Inferior parietal cortex (tissue), 1 donor: Measurements from ENCODE around the gene CTNNBL1.

Source experiments
- DNase-seq: peaks from one replicate; pipeline ENCODE4 v3.0.0-alpha.2; 2016; ENCODE audit errors: extremely low spot score

The CTNNBL1 gene

DNA sequence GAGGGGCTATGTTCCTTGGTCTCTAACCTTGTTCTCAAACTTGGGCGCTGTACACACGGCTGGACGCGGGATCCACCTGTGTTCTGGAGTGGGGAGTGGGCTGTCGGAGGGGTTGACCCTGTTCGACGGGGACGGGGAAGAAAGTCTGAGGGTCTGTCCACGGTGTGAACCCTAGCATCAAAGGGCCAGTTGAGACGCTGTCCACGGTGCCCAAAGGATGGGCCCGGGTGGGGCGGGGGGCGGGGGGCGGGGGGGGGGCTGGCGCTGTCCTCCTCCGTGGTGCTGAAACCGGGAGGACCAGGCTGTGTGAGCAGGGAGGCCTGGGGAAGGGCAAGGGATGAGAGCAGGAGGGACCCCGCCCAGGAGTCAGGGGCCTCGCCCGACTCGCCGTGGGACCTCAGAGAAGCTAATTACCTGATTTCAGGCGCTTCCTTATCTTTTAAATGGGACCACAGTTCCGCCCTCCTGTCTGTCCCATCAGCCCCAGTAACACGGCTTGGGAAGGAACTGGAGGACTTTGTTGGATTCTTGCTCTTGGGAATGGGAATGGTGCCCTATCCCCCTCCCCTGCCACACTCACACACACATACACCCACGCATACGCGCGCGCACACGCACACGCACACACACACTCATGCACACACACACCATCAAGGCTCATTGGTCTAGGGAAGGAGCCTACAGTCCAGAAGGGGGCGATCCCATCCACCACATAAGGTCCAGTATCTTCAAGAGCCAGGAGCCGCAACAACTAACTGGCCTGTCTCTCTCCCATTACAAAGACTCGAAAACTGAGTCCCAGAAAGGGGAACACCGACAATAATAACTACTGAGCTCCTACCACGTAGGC, 208.0 kb downstream of the CTNNBL1 start:
- DNase-seq, result peak; percentile 38

DNA sequence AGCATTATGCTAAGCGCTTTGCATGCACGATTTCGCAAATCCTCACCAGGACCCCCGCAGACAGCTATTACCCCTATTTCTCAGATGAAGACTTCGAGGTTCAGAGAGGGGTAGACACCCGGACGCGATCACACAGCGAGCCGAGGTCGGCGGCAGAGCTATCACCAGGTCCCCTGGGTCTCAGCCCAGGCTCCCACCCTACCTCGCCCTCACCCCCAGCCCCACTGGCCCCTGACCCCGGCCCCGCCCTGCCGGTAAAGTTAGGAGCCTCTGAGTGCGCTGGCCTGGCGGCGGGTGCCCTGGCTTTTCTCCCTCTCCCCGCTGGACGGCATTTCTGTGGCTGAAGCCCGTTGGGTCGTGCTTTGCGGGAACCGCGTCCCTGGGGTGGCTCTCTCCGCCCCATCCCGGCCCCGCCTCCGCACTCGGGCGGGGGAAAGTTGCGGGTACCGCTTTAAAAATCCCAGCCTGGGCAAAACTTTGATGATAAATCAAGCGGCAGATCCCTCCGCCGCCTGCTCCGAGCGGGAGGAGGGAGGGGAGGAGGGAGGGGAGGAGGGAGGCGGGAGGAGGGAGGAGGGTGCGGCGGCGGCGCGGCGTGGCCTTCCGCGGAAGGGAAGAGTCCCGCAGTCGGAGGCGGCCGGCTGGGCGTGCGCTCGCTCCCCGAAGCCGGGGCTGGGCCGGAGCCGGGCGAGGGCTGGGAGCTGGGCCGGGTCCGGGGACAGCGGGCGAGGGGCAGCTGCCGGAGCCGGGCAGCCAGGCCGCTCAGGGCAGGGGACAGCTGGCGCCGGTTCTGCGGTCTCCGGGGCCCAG, 208.9 kb downstream of the CTNNBL1 start, which contains the start of gene VSTM2L:
Gene VSTM2L, plus strand, starts transcription at position 624 of the 810 bp plus-strand sequence. CDS start 224 bp downstream, outside the sequence.
- DNase-seq, result no peak

DNA sequence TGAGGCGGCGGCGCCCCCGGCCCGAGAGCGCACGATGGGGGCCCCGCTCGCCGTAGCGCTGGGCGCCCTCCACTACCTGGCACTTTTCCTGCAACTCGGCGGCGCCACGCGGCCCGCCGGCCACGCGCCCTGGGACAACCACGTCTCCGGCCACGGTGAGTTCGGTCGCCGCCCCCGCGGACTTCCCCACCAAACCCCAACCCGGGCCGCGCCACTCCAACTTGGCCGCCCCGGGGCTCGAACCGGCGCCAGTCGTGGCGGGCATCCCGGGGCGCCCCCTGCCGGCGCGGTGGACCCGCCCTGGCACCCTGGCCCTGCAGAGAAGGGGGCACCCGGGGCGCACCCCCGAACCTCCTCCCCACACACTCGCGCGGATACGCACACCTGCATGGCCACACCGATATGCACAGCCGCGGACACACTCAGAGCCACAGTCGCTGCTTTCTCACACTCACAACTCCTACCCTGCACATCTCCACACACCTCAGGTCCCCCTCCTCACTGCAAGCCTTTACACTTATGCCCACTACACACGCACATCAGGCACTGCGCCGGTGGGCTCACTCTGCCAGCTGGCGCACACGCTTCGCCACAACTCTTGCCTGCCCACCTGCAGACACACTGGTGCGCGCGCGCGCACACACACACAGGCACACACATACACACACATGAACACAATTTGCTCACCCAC, 209.6 kb downstream of the CTNNBL1 start:
- no peak for DNase-seq

DNA sequence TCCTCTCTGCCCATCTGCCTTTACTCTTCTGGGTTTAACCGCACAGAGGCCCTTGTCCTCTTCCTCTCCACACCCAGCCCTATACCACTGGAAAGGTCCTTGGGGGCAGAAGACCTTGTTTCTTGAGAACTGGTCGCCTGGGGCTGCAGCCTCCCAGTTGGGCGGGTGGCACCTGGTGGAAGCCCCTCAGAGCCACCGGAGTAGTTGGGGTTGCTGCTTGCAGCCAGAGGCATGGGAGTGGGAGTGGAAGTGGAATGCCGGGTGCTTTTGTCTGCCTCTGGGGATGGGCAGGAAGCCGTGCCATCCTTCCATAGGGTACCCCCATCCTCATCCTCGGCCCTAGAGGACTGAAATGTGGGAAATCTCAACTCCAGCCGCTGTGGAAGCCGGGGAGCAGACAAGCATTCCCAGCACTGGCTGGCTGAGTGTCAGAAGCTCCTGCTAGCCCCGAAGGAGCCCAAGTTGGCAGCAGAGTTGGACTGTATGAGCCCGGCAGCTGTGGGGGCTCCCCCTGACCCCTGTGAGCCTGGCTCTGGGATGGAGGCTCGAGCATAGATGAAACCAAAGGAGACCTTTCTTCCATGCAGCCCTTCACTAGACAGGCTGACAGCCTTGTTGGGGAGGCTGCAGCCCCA, 210.3 kb downstream of the CTNNBL1 start:
- no peak for DNase-seq

- no peak for DNase-seq
Measured at GRCh38 chr20:37904845-37905373, 211.1 kb downstream of the CTNNBL1 start.

- DNase-seq, result no peak
Measured at GRCh38 chr20:37905671-37906613, 212.1 kb downstream of the CTNNBL1 start.

- DNase-seq, result no peak
Measured at GRCh38 chr20:37907330-37907676, 213.5 kb downstream of the CTNNBL1 start.

DNA sequence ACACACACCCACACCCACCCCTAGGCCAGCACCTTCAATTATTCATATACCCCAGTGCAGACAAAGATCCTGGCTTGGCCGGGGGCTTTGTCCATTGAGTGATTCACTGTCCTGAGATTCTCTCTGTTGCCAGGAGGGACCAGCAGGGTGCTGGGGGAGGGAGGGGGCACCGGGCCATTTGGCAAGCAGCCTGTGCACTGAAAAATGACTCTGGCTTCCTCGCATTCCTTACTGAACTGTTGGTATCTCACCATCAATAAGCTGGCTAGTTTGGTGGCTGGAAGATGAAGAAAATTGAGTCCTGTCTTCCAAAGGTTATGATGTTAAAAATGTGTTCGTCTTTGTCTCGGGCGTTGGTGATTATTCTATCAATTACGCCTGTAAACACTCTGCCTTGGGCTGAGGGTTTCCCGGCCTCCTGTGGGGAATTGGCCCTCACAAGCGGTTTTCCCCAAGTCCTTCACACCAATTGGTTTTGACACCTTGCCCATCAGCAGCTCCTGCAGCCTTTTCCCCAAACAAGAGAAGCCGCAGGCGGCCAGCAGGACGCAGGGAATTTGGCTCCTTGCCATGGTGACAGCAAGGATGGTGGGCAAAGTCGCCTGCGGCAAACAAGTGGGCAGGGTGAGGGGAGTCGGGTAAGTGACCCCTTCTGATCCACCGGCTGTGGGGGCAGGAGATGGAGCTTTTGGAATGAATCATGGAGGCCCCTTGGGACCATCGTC, 214.0 kb downstream of the CTNNBL1 start:
- DNase-seq, result no peak

DNA sequence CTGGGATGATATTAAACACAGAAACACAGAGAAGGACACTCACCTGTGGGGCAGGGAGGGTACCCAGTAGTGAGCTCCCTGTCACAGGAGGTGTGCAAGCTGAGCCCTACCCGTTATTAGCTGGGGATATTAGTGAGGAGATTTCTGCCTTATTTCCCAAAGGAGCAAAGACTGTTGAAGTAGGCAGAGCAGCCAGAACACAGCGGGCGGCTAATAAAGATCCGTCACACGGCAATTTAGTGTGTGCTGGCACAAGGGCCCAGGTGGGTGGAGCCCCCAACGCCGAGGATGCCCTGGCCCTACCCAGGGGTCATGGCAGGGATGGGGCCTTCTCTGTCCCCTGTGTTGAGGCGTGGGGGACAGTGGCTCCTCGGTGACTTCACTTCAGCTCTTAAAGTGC, 217.4 kb downstream of the CTNNBL1 start:
- DNase-seq, result no peak

GRCh38 chr20:37911838-37912281, 218.0 kb downstream of the CTNNBL1 start:
- DNase-seq, result no peak

GRCh38 chr20:37912874-37913273, 219.0 kb downstream of the CTNNBL1 start:
- no peak for DNase-seq

GRCh38 chr20:37913567-37914366, 219.9 kb downstream of the CTNNBL1 start:
- DNase-seq, result no peak

DNA sequence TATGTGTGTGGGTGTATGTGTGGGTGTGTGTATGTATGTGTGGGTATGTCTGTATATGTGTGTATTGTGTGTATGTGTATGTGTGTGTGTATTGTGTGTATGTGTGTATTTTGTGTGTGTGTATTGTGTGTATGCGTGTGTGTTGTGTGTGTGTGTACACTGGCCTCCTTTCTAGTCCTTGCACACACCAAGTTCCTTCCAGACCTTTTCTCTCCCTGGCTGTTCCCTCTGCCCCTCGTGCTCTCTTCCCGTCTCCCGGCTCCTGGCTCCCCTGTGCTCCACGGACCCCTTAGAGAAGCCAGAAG, 220.5 kb downstream of the CTNNBL1 start:
- no peak for DNase-seq

DNA sequence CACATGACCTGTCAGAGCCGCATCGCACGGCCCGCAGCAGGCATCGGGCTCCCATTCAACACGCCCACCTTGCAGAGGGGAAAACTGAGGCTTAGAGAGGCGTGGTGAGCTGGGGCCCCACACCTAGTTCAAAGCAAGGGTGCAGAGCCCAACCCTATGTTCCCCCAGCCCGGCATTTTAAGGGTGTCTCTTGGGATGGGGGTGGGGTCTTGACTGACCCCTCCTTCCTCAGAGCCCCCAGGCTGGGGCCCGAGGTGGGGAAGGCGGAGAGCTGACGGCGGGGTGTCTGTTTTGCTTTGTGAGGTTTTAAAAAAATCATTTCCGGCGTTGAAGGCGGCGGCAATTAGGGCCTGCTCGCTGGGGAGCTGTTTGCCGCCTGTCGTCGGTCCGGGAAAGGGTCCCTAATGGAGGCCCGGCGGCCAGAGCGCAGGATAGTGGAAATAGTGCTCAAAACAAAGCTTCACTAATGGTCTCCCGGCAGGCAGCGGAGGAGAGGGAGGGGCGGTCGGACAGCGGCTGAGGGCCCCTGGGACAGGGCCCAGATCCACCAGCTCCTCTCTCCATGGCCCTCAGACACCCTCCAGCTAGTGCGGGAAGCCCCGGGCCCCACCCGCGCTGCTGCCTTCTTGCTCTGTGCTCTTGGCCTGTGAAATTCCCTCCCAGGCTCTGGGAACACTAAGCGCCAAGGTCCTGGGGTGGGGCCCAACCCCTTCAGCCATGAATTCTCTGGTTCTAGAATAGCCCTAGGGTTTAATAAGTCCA, 221.0 kb downstream of the CTNNBL1 start:
- no peak for DNase-seq

DNA sequence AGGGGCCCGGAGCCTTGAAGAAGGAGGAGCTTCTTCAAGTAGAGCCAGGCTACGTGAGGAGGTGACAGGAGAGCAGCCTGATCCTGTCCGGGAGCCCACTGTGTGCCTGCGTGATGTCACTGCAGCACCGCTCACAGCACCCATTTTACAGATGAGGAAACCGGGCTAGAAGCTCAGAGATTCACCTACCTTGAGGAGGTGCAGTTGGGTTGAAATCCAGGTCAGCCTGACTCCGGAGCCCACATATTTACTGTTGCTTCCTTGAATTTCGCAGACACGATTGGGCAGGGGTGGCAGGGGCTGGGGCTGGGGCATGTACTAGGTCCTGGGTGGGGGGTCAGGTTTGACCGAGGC, 221.6 kb downstream of the CTNNBL1 start:
- DNase-seq, result no peak

DNA sequence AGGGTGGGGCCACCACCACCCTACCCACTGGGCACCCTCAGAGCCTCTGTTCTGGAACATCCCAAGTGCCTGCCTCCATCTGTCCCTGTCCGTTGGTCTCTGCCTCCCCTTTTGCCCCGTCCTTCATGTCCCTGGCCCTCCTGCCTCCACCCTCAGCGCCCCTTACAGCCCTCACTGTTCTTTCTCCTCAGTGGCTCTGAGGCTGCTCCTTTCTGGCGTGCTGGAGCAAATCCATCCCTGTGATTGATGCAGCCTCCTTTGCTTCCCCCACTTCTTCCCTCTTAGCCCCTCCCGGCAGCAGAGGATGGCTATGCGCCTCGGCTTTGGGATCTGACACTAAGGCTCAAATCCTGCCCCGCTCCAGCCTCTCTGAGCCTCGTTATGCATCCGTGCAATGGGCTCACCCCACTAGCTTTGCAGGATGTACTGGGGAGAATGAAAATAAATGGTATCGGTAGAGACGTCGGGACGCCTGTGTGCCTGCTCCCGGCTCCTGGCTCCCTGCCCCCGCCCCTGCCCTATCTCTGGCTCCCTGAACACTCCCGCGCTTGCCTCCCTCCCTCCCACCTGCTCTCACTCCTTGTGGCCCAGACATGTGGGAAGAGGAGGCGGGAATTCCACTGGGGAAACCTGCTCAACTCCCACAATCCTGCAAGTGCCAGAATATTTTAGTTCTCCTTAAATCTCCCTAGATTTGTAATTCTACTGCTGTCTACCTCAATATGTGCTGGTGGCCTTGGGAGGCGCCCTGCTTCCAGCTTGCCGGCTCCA, 222.2 kb downstream of the CTNNBL1 start:
- no peak for DNase-seq

GRCh38 chr20:37917461-37917860, 223.6 kb downstream of the CTNNBL1 start:
- DNase-seq, result no peak

DNA sequence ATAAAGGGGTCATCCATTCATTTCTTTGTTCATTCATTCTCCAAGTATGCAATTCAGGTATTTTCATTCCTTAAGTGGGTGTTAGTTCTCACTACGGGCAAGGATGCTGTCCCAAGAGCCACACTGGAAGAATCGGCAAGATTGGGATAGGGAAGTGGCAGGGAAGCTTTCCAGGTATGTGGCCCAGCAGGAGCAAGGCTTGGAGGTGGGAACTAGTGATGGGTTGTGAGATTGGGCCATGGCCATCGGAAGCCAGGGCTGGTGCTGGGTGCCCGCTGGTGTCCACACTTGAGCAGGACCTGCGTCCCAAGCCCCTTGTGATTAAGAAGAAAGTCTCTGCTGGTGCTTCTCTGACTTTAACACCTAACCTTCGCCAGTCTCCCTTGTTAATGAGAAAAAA, 224.2 kb downstream of the CTNNBL1 start:
- no peak for DNase-seq
